Measurements from ENCODE around the gene OR8B3.
"Not testable (repeated sequence)": the region's sequence is repeated elsewhere in the genome, so short reads cannot be mapped to it uniquely, and the experiment has no call there.

Gene OR8B3

GRCh38 chr11:124415356-124415923 is 16.6 kb upstream of the OR8B3 start:
- Histone ChIP-seq H3K4ac (ENCODE audit: low read depth in 1 of 2, low read length in 2 of 2) (no peak overlapping the region), H2BK15ac (ENCODE audit: low read depth, poor library complexity, severe bottlenecking) (no peak overlapping the region), H4K91ac (ENCODE audit: low read length) (no peak overlapping the region), H3K4me3 (ENCODE audit: insufficient read depth in 1 of 2, low read depth in 1 of 2, low read length in 2 of 2) (no peak overlapping the region), H3K23ac (ENCODE audit: low read length in 2 of 2) (no peak overlapping the region), H3K9me3 (ENCODE audit: control insufficient read depth, low read length) (no peaks in the 10 kb centered on the region), H3K14ac (ENCODE audit: low read length in 2 of 2) (no peak overlapping the region), H3K27me3 (ENCODE audit: control insufficient read depth in 1 of 2, insufficient read depth in 1 of 2, low read length in 2 of 2) (peaks cover under 1 to 20% of the 10 kb centered on the region in 2 experiments), H3K36me3 (ENCODE audit: control insufficient read depth in 1 of 2, insufficient read depth in 2 of 2, low read depth in 1 of 2, low read length in 2 of 2) (no peaks in the 10 kb centered on the region), H2AFZ (ENCODE audit: low read depth, low read length) (no peak overlapping the region), H2BK120ac (ENCODE audit: low read depth, low read length) (no peak overlapping the region), H4K8ac (ENCODE audit: low read length) (no peak overlapping the region), H3K4me1 (ENCODE audit: control insufficient read depth, insufficient read depth, low read depth, low read length) (no peaks in the 10 kb centered on the region), H2BK5ac (ENCODE audit: low read depth, low read length, poor library complexity, severe bottlenecking) (no peak overlapping the region), H3K79me1 (replicated peaks; ENCODE audit: low read length, poor library complexity, severe bottlenecking) (no peaks in the 10 kb centered on the region), H3K18ac (ENCODE audit: low read depth in 1 of 2, low read length in 2 of 2) (no peak overlapping the region), H3K27ac (ENCODE audit: low read length, poor library complexity, severe bottlenecking) (no peak overlapping the region), H2AK5ac (ENCODE audit: low read length, severe bottlenecking) (no peak overlapping the region), H2BK12ac (ENCODE audit: low read length in 2 of 2) (no peak overlapping the region), H3K4me2 (ENCODE audit: low read length, poor library complexity, severe bottlenecking) (no peak overlapping the region), H3K9ac (ENCODE audit: low read length) (no peak overlapping the region)
- no CpG with 5 or more reads among the region's 5 CpGs for WGBS
- peak; percentile 51 for DNase-seq

- H3K4ac ChIP-seq (ENCODE audit: low read depth in 1 of 2, low read length in 2 of 2), result peak overlapping the region in 1 of 2 experiments; percentile 73
- H3K18ac ChIP-seq (ENCODE audit: low read depth in 1 of 2, low read length in 2 of 2), result no peak overlapping the region
- H3K36me3 ChIP-seq (ENCODE audit: control insufficient read depth in 1 of 2, insufficient read depth in 2 of 2, low read depth in 1 of 2, low read length in 2 of 2), result no peaks in the 10 kb centered on the region
- no peak overlapping the region for H3K14ac ChIP-seq (ENCODE audit: low read length in 2 of 2)
- 88% methylated on average over 5 of the region's 7 CpGs for WGBS
- no peak overlapping the region for H2AFZ ChIP-seq (ENCODE audit: low read depth, low read length)
- H3K79me1 ChIP-seq (replicated peaks; ENCODE audit: low read length, poor library complexity, severe bottlenecking), result no peaks in the 10 kb centered on the region
- H2BK120ac ChIP-seq (ENCODE audit: low read depth, low read length), result no peak overlapping the region
- no peaks in the 10 kb centered on the region for H3K9me3 ChIP-seq (ENCODE audit: control insufficient read depth, low read length)
- no peak overlapping the region for H2BK12ac ChIP-seq (ENCODE audit: low read length in 2 of 2)
- no peak overlapping the region for H2BK15ac ChIP-seq (ENCODE audit: low read depth, poor library complexity, severe bottlenecking)
- no peaks in the 10 kb centered on the region for H3K4me1 ChIP-seq (ENCODE audit: control insufficient read depth, insufficient read depth, low read depth, low read length)
- H2BK5ac ChIP-seq (ENCODE audit: low read depth, low read length, poor library complexity, severe bottlenecking), result no peak overlapping the region
- H3K4me2 ChIP-seq (ENCODE audit: low read length, poor library complexity, severe bottlenecking), result no peak overlapping the region
- peaks cover 15 to 18% of the 10 kb centered on the region in 2 experiments for H3K27me3 ChIP-seq (ENCODE audit: control insufficient read depth in 1 of 2, insufficient read depth in 1 of 2, low read length in 2 of 2)
- DNase-seq, result no peak
- no peak overlapping the region for H2AK5ac ChIP-seq (ENCODE audit: low read length, severe bottlenecking)
- no peak overlapping the region for H3K27ac ChIP-seq (ENCODE audit: low read length, poor library complexity, severe bottlenecking)
- no peak overlapping the region for H4K91ac ChIP-seq (ENCODE audit: low read length)
- no peak overlapping the region for H3K23ac ChIP-seq (ENCODE audit: low read length in 2 of 2)
- H3K9ac ChIP-seq (ENCODE audit: low read length), result no peak overlapping the region
- H3K4me3 ChIP-seq (ENCODE audit: insufficient read depth in 1 of 2, low read depth in 1 of 2, low read length in 2 of 2), result no peak overlapping the region
- no peak overlapping the region for H4K8ac ChIP-seq (ENCODE audit: low read length)
Observed at GRCh38 chr11:124409906-124410305, 11.1 kb upstream of the OR8B3 start.

- H2BK120ac ChIP-seq (ENCODE audit: low read depth, low read length), result no peak overlapping the region
- H4K8ac ChIP-seq (ENCODE audit: low read length), result no peak overlapping the region
- H2BK12ac ChIP-seq (ENCODE audit: low read length in 2 of 2), result no peak overlapping the region
- no peak overlapping the region for H3K4me2 ChIP-seq (ENCODE audit: low read length, poor library complexity, severe bottlenecking)
- no peak overlapping the region for H2AFZ ChIP-seq (ENCODE audit: low read depth, low read length)
- 3% methylated on average over 2 of the region's 2 CpGs for WGBS
- no peak overlapping the region for H3K27ac ChIP-seq (ENCODE audit: low read length, poor library complexity, severe bottlenecking)
- H3K23ac ChIP-seq (ENCODE audit: low read length in 2 of 2), result no peak overlapping the region
- H3K36me3 ChIP-seq (ENCODE audit: control insufficient read depth in 1 of 2, insufficient read depth in 2 of 2, low read depth in 1 of 2, low read length in 2 of 2), result no peaks in the 10 kb centered on the region
- no peak overlapping the region for H3K14ac ChIP-seq (ENCODE audit: low read length in 2 of 2)
- no peaks in the 10 kb centered on the region for H3K9me3 ChIP-seq (ENCODE audit: control insufficient read depth, low read length)
- H3K4me1 ChIP-seq (ENCODE audit: control insufficient read depth, insufficient read depth, low read depth, low read length), result no peaks in the 10 kb centered on the region
- peaks cover 5 to 15% of the 10 kb centered on the region in 2 experiments for H3K27me3 ChIP-seq (ENCODE audit: control insufficient read depth in 1 of 2, insufficient read depth in 1 of 2, low read length in 2 of 2)
- no peak overlapping the region for H3K4ac ChIP-seq (ENCODE audit: low read depth in 1 of 2, low read length in 2 of 2)
- peak overlapping the region in 1 of 2 experiments; percentile 40 for H3K18ac ChIP-seq (ENCODE audit: low read depth in 1 of 2, low read length in 2 of 2)
- peak; percentile 65 for DNase-seq
- no peak overlapping the region for H4K91ac ChIP-seq (ENCODE audit: low read length)
- H2BK5ac ChIP-seq (ENCODE audit: low read depth, low read length, poor library complexity, severe bottlenecking), result no peak overlapping the region
- H3K79me1 ChIP-seq (replicated peaks; ENCODE audit: low read length, poor library complexity, severe bottlenecking), result no peaks in the 10 kb centered on the region
- H3K4me3 ChIP-seq (ENCODE audit: insufficient read depth in 1 of 2, low read depth in 1 of 2, low read length in 2 of 2), result no peak overlapping the region
- H2AK5ac ChIP-seq (ENCODE audit: low read length, severe bottlenecking), result no peak overlapping the region
- H3K9ac ChIP-seq (ENCODE audit: low read length), result no peak overlapping the region
- no peak overlapping the region for H2BK15ac ChIP-seq (ENCODE audit: low read depth, poor library complexity, severe bottlenecking)
Observed at GRCh38 chr11:124405581-124405980, 6.8 kb upstream of the OR8B3 start.

- H2AFZ ChIP-seq (ENCODE audit: low read depth, low read length); H3K4me1 ChIP-seq (ENCODE audit: control insufficient read depth, insufficient read depth, low read depth, low read length); H3K27me3 ChIP-seq (ENCODE audit: control insufficient read depth in 1 of 2, insufficient read depth in 1 of 2, low read length in 2 of 2); H3K9ac ChIP-seq (ENCODE audit: low read length); H3K14ac ChIP-seq (ENCODE audit: low read length in 2 of 2); H3K9me3 ChIP-seq (ENCODE audit: control insufficient read depth, low read length); H2BK5ac ChIP-seq (ENCODE audit: low read depth, low read length, poor library complexity, severe bottlenecking); H3K36me3 ChIP-seq (ENCODE audit: control insufficient read depth in 1 of 2, insufficient read depth in 2 of 2, low read depth in 1 of 2, low read length in 2 of 2); H4K91ac ChIP-seq (ENCODE audit: low read length); H3K4ac ChIP-seq (ENCODE audit: low read depth in 1 of 2, low read length in 2 of 2); H3K27ac ChIP-seq (ENCODE audit: low read length, poor library complexity, severe bottlenecking); H3K4me2 ChIP-seq (ENCODE audit: low read length, poor library complexity, severe bottlenecking); H2BK120ac ChIP-seq (ENCODE audit: low read depth, low read length); H2BK15ac ChIP-seq (ENCODE audit: low read depth, poor library complexity, severe bottlenecking); H3K4me3 ChIP-seq (ENCODE audit: insufficient read depth in 1 of 2, low read depth in 1 of 2, low read length in 2 of 2); H2BK12ac ChIP-seq (ENCODE audit: low read length in 2 of 2); H3K18ac ChIP-seq (ENCODE audit: low read depth in 1 of 2, low read length in 2 of 2); H3K23ac ChIP-seq (ENCODE audit: low read length in 2 of 2); DNase-seq; H2AK5ac ChIP-seq (ENCODE audit: low read length, severe bottlenecking); H3K79me1 ChIP-seq (replicated peaks; ENCODE audit: low read length, poor library complexity, severe bottlenecking); H4K8ac ChIP-seq (ENCODE audit: low read length): not testable (repeated sequence)
- 97% methylated on average over 9 of the region's 27 CpGs for WGBS
Observed at GRCh38 chr11:124403186-124403585, 4.4 kb upstream of the OR8B3 start.

Measured in mesenchymal stem cell (in vitro differentiated cells and primary cell).